ENCODE results near the gene ZBTB7B. TPM values are rescaled to one million over a fixed set of nuclear protein-coding genes. Genes with fewer than 3 reads are reported as not detected.
A peak's percentile ranks its signal among the peaks of the same experiment; 100 is the strongest.

The ZBTB7B gene
- total RNA-seq, 1 donor from 2014 or later = 56.6 TPM

DNA sequence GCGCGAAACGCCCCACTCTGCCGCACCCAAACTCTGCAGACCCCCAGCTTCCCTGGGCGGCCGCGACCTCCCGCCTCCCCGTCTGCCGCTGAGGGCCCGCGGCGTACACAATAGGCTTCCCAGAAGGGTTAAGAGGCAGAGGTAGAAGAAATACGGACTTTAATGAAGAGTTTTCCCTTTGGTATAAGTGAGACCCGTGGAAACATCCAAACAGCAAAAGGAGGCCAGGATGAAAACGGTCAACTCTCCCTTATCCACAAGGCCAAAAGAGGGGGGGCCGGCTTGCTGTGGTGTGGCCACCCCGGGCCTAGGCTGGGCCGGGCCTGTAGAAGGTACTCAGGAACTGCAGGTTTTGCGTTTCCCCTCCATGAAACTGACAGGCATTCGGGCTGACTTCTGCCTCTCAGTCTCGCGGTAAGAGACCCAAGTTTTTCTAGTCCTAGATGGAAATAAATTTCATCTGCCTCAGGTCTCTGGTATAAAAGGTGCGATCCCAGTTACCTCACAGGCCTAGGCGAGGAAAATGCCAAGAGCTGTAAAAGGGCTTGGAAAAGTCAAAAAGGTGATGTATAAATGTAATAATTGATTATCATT lies 40.3 kb upstream of the ZBTB7B start:
- CTCF ChIA-PET = interaction anchor here (1.1 to 3.2 kb wide), 11 partner anchors 9 to 99 kb away, joined by 3 to 26 read pairs (median 5); partner anchors contain the start of genes CKS1B, FLAD1, PMVK and SHC1
- peak; percentile 4 for ATAC-seq (ENCODE audit: low read depth)
- no peak for TF ChIP-seq CTCF (IDR thresholded peaks at IDR 0.05)
- DNase-seq = no peak
- Mint-ChIP-seq H3K36me3 (ENCODE audit: low read depth) (peaks cover 59% of the 10 kb centered on the region), H3K27me3 (no peaks in the 10 kb centered on the region), H3K4me3 (peak overlapping the region; percentile 84), H3K9me3 (no peaks in the 10 kb centered on the region), H3K27ac (peak overlapping the region; percentile 86), H3K4me1 (peaks cover 41% of the 10 kb centered on the region)
- intact Hi-C loops (cut with micrococcal nuclease) = loop anchor here (1.0 kb wide), 1 partner anchor 55 kb away; no protein-coding TSS in a partner anchor
- POLR2A ChIA-PET = interaction anchor here (0.6 to 3.0 kb wide), 9 partner anchors 10 to 100 kb away, joined by 3 to 53 read pairs (median 10); partner anchors contain the start of genes CKS1B, FLAD1, PMVK and SHC1

DNA sequence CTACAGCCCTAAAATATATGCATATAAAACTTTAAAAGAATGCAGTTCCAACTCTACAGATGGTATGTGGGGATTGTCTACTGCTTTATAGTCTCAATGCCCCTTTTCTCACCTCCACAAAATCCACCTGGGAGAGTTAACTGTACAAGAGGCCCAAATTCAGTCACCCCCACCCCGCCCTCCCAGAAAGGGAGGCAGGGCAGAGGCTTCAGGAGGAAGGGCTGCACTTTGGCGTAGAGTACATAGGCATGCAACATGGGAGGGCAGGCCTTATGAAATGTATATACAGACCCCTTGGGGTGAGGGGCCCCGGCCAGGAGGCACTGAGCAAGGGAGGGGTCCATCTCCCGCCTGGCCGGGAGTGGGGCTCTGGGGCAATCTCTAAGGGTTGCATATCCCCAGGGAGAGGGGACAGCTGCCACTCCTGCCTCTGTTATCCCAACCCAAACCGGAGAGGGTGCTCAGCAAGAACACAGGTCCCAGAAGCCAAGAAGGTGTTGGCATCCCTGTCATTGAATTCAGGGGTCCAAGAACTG lies 39.7 kb upstream of the ZBTB7B start:
- no peak for ATAC-seq (ENCODE audit: low read depth)
- no peak for TF ChIP-seq CTCF (IDR thresholded peaks at IDR 0.05)
- DNase-seq = no peak
- CTCF ChIA-PET = interaction anchor here (1.6 to 3.2 kb wide), 5 partner anchors 9 to 99 kb away, joined by 3 to 26 read pairs (median 11); partner anchors contain the start of genes CKS1B and SHC1
- intact Hi-C loops (cut with micrococcal nuclease) = loop anchor here (1.0 kb wide), 1 partner anchor 54 kb away; no protein-coding TSS in a partner anchor
- H3K36me3 Mint-ChIP-seq (ENCODE audit: low read depth) = peaks cover 65% of the 10 kb centered on the region
- H3K4me3 Mint-ChIP-seq = peak overlapping the region; percentile 84
- H3K27ac Mint-ChIP-seq = peak overlapping the region; percentile 86
- no peaks in the 10 kb centered on the region for H3K9me3 Mint-ChIP-seq
- no peaks in the 10 kb centered on the region for H3K27me3 Mint-ChIP-seq
- POLR2A ChIA-PET = interaction anchor here (0.6 to 0.7 kb wide), 2 partner anchors 27 to 33 kb away, joined by 3 to 5 read pairs; partner anchors contain the start of gene PMVK
- H3K4me1 Mint-ChIP-seq = peaks cover 39% of the 10 kb centered on the region

GRCh38 chr1:154963643-154964042 lies 39.0 kb upstream of the ZBTB7B start:
- ATAC-seq (ENCODE audit: low read depth) (no peak), DNase-seq (no peak)
- Mint-ChIP-seq H3K27ac (no peak overlapping the region), H3K4me1 (peaks cover 35% of the 10 kb centered on the region), H3K9me3 (no peaks in the 10 kb centered on the region), H3K36me3 (ENCODE audit: low read depth) (peaks cover 68% of the 10 kb centered on the region), H3K27me3 (no peaks in the 10 kb centered on the region), H3K4me3 (no peak overlapping the region)
- ChIA-PET POLR2A (interaction anchor here (0.7 to 2.6 kb wide), 3 partner anchors 9 to 108 kb away, joined by 3 to 14 read pairs (median 4); partner anchors contain the start of gene CKS1B), CTCF (interaction anchor here (3.2 kb wide), 2 partner anchors 8 to 54 kb away, joined by 11 to 26 read pairs; partner anchors contain the start of gene SHC1)
- no peak for TF ChIP-seq CTCF (IDR thresholded peaks at IDR 0.05)
- intact Hi-C loops (cut with micrococcal nuclease) = no loop called here

DNA sequence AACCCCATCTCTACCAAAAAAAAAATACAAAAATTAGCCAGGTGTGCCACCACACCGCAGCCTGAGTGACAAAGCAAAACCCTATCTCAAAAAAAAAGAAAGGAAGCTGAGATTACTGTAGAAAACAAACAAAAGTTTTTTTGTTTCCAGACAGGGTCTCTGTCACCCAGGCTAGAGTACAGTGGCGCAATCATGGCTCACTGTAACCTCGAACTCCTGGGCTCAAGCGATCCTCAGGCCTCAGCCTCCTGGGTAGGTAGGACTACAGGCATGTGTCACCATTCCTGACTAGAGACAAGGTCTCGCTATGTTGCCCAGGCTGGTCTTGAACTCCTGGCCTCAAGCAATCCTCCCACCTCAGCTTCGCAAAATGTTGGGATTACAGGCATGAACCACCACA lies 38.2 kb upstream of the ZBTB7B start:
- ATAC-seq (ENCODE audit: low read depth) = no peak
- Mint-ChIP-seq H3K27me3 (no peaks in the 10 kb centered on the region), H3K4me1 (peaks cover 35% of the 10 kb centered on the region), H3K36me3 (ENCODE audit: low read depth) (peaks cover 73% of the 10 kb centered on the region), H3K4me3 (no peak overlapping the region), H3K9me3 (no peaks in the 10 kb centered on the region), H3K27ac (no peak overlapping the region)
- TF ChIP-seq CTCF (IDR thresholded peaks at IDR 0.05) = no peak
- POLR2A ChIA-PET = interaction anchor here (0.7 to 2.6 kb wide), 3 partner anchors 8 to 108 kb away, joined by 3 to 14 read pairs (median 4); partner anchors contain the start of gene CKS1B
- DNase-seq = no peak
- CTCF ChIA-PET = interaction anchor here (0.9 kb wide), 1 partner anchor 55 kb away, joined by 3 read pairs; no protein-coding TSS in a partner anchor
- intact Hi-C loops (cut with micrococcal nuclease) = no loop called here

DNA sequence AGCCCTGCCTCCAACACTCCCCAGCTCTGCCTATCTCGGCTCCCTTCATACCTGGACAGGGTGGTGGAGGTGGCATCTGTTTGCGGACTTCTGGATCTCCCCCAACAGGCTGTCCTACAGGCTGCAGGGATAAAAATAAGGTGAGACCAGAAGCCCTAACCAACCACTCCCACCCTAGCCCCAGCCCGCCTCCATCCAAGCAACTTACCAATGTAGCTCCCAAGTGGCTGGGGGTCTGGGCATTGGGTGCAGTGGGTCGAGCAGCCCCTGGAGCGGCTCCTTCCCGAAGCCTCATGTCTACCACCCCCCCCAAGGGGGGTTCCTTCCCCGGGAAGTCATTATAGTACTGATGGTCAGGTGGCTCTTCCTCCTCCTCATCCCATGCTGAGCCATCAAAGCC lies 36.5 kb upstream of the ZBTB7B start:
- H3K27ac Mint-ChIP-seq = no peak overlapping the region
- no peaks in the 10 kb centered on the region for H3K27me3 Mint-ChIP-seq
- POLR2A ChIA-PET = interaction anchor here (1.0 to 2.6 kb wide), 3 partner anchors 8 to 10 kb away, joined by 3 to 14 read pairs (median 6); partner anchors contain the start of genes CKS1B and PBXIP1
- CTCF ChIA-PET = interaction anchor here (1.7 kb wide), 1 partner anchor 52 kb away, joined by 6 read pairs; no protein-coding TSS in a partner anchor
- no peak for ATAC-seq (ENCODE audit: low read depth)
- H3K4me3 Mint-ChIP-seq = no peak overlapping the region
- peaks cover 72% of the 10 kb centered on the region for H3K36me3 Mint-ChIP-seq (ENCODE audit: low read depth)
- intact Hi-C loops (cut with micrococcal nuclease) = no loop called here
- peaks cover 30% of the 10 kb centered on the region for H3K4me1 Mint-ChIP-seq
- no peak for DNase-seq
- no peak for TF ChIP-seq CTCF (IDR thresholded peaks at IDR 0.05)
- no peaks in the 10 kb centered on the region for H3K9me3 Mint-ChIP-seq

All from activated B cell treated with CpG ODN at 0.5 μM for 24 hours (primary cell).